Stimulated activated CD4-positive, alpha-beta T cell treated with anti-CD3 and anti-CD28 coated beads, Interleukin-4, amount 100 ng/mL, for 4 hours (primary cell): ENCODE data around the gene TGM4.
"Not testable (repeated sequence)": the region's sequence is repeated elsewhere in the genome, so short reads cannot be mapped to it uniquely, and the experiment has no call there.

Experiments used
- DNase-seq, 2 experiments: peaks; one replicate each; pipeline ENCODE4 v3.0.0-alpha.2; 2020

TGM4 gene

GRCh38 chr3:44918087-44918486 is 43.7 kb downstream of the TGM4 start:
- DNase-seq, result no peak

- DNase-seq, result no peak
These were observed 44.2 kb downstream of the TGM4 start for GRCh38 chr3:44918581-44918980.

GRCh38 chr3:44920081-44920480 is 45.7 kb downstream of the TGM4 start:
- DNase-seq, result no peak

- no peak for DNase-seq
These were observed 49.4 kb downstream of the TGM4 start for GRCh38 chr3:44923632-44924456.

GRCh38 chr3:44924457-44925084 is 50.2 kb downstream of the TGM4 start:
- no peak for DNase-seq

GRCh38 chr3:44926172-44926571 is 51.8 kb downstream of the TGM4 start:
- no peak for DNase-seq

- DNase-seq, result no peak
These were observed 52.5 kb downstream of the TGM4 start for GRCh38 chr3:44926921-44927320.

- DNase-seq, result no peak
These were observed 53.0 kb downstream of the TGM4 start for GRCh38 chr3:44927371-44927770.

GRCh38 chr3:44929782-44930181 is 55.4 kb downstream of the TGM4 start:
- no peak for DNase-seq

- DNase-seq, result no peak
These were observed 56.5 kb downstream of the TGM4 start for GRCh38 chr3:44930911-44931310.

- no peak for DNase-seq
These were observed 57.4 kb downstream of the TGM4 start for GRCh38 chr3:44931791-44932190.

- no peak for DNase-seq
These were observed 57.9 kb downstream of the TGM4 start for GRCh38 chr3:44932271-44932670.

GRCh38 chr3:44932986-44933944 is 58.9 kb downstream of the TGM4 start:
- DNase-seq, result no peak

GRCh38 chr3:44939581-44940036 is 65.2 kb downstream of the TGM4 start:
- DNase-seq, result no peak

- no peak for DNase-seq
These were observed 68.0 kb downstream of the TGM4 start for GRCh38 chr3:44942202-44942921.

- no peak for DNase-seq
These were observed 73.8 kb downstream of the TGM4 start for GRCh38 chr3:44948239-44948638.

GRCh38 chr3:44949770-44950169 is 75.4 kb downstream of the TGM4 start:
- DNase-seq, result not testable (repeated sequence)

GRCh38 chr3:44950275-44950734 is 75.9 kb downstream of the TGM4 start:
- DNase-seq, result no peak

GRCh38 chr3:44952689-44953088 is 78.3 kb downstream of the TGM4 start:
- no peak for DNase-seq

GRCh38 chr3:44954304-44954703 is 79.9 kb downstream of the TGM4 start:
- no peak for DNase-seq

- no peak for DNase-seq
These were observed 80.6 kb downstream of the TGM4 start for GRCh38 chr3:44954962-44955361.

- no peak for DNase-seq
These were observed 81.5 kb downstream of the TGM4 start for GRCh38 chr3:44955917-44956316.
